ENCODE results near the gene TBC1D22A. TPM values are rescaled to one million over a fixed set of nuclear protein-coding genes. Genes with fewer than 3 reads are reported as not detected.

Gene TBC1D22A
- total RNA-seq, 1 donor from 2014 or later: 24.2 TPM

GRCh38 chr22:47174671-47175112 lies 412.2 kb downstream of the TBC1D22A start:
- TF ChIP-seq EZH2 (IDR thresholded peaks at IDR 0.05; ENCODE audit: insufficient read depth, low read length) (no peak), CTCF (IDR thresholded peaks at IDR 0.05; ENCODE audit: insufficient read depth, low read depth, low read length) (no peak)
- Histone ChIP-seq H3K9me3 (ENCODE audit: insufficient read depth, low read depth, low read length) (no peaks in the 10 kb centered on the region), H4K20me1 (ENCODE audit: insufficient read depth, low read length) (no peaks in the 10 kb centered on the region), H3K4me1 (ENCODE audit: insufficient read depth, low read length) (no peaks in the 10 kb centered on the region), H3K27me3 (ENCODE audit: insufficient read depth, low read length) (no peaks in the 10 kb centered on the region), H3K4me3 (ENCODE audit: insufficient read depth, low read depth, low read length) (no peak overlapping the region), H3K4me2 (ENCODE audit: low read length) (no peak overlapping the region), H3K36me3 (ENCODE audit: insufficient read depth, low read length) (no peaks in the 10 kb centered on the region), H3K79me2 (ENCODE audit: insufficient read depth, low read length) (no peaks in the 10 kb centered on the region), H2AFZ (ENCODE audit: low read depth, low read length) (no peak overlapping the region), H3K9ac (ENCODE audit: low read length) (no peak overlapping the region), H3K27ac (ENCODE audit: low read depth, low read length) (no peak overlapping the region)
- no peak overlapping the region for H3K27ac Mint-ChIP-seq (ENCODE audit: unreplicated experiment)
- DNase-seq (ENCODE audit: low read depth) (no peak), FAIRE-seq (no peak)
- peaks cover 9% of the 10 kb centered on the region for H3K36me3 Mint-ChIP-seq (ENCODE audit: low read depth, unreplicated experiment)
- H3K9me3 Mint-ChIP-seq (ENCODE audit: unreplicated experiment): no peaks in the 10 kb centered on the region
- H3K27me3 Mint-ChIP-seq (ENCODE audit: low read depth, unreplicated experiment): no peaks in the 10 kb centered on the region
- H3K4me1 Mint-ChIP-seq (ENCODE audit: low read depth, unreplicated experiment): no peaks in the 10 kb centered on the region
- no peak overlapping the region for H3K4me3 Mint-ChIP-seq (ENCODE audit: unreplicated experiment)

- Histone ChIP-seq H2AFZ (ENCODE audit: low read depth, low read length) (no peak overlapping the region), H4K20me1 (ENCODE audit: insufficient read depth, low read length) (no peaks in the 10 kb centered on the region), H3K27ac (ENCODE audit: low read depth, low read length) (no peak overlapping the region), H3K9ac (ENCODE audit: low read length) (no peak overlapping the region), H3K4me1 (ENCODE audit: insufficient read depth, low read length) (no peaks in the 10 kb centered on the region), H3K27me3 (ENCODE audit: insufficient read depth, low read length) (no peaks in the 10 kb centered on the region), H3K36me3 (ENCODE audit: insufficient read depth, low read length) (no peaks in the 10 kb centered on the region), H3K4me3 (ENCODE audit: insufficient read depth, low read depth, low read length) (no peak overlapping the region), H3K9me3 (ENCODE audit: insufficient read depth, low read depth, low read length) (no peaks in the 10 kb centered on the region), H3K4me2 (ENCODE audit: low read length) (no peak overlapping the region), H3K79me2 (ENCODE audit: insufficient read depth, low read length) (no peaks in the 10 kb centered on the region)
- Mint-ChIP-seq H3K9me3 (ENCODE audit: unreplicated experiment) (peaks cover 2% of the 10 kb centered on the region), H3K4me1 (ENCODE audit: low read depth, unreplicated experiment) (no peaks in the 10 kb centered on the region), H3K27ac (ENCODE audit: unreplicated experiment) (no peak overlapping the region), H3K4me3 (ENCODE audit: unreplicated experiment) (no peak overlapping the region), H3K27me3 (ENCODE audit: low read depth, unreplicated experiment) (peaks cover 1% of the 10 kb centered on the region), H3K36me3 (ENCODE audit: low read depth, unreplicated experiment) (peaks cover 11% of the 10 kb centered on the region)
- DNase-seq (ENCODE audit: low read depth) (no peak), FAIRE-seq (no peak)
- TF ChIP-seq CTCF (IDR thresholded peaks at IDR 0.05; ENCODE audit: insufficient read depth, low read depth, low read length) (no peak), EZH2 (IDR thresholded peaks at IDR 0.05; ENCODE audit: insufficient read depth, low read length) (no peak)
Observed at GRCh38 chr22:47175151-47176025, 412.9 kb downstream of the TBC1D22A start.

- no peak overlapping the region for H3K27ac Mint-ChIP-seq (ENCODE audit: unreplicated experiment)
- H3K79me2 ChIP-seq (ENCODE audit: insufficient read depth, low read length): no peaks in the 10 kb centered on the region
- peaks cover 11% of the 10 kb centered on the region for H3K36me3 Mint-ChIP-seq (ENCODE audit: low read depth, unreplicated experiment)
- no peaks in the 10 kb centered on the region for H3K9me3 ChIP-seq (ENCODE audit: insufficient read depth, low read depth, low read length)
- H3K4me1 ChIP-seq (ENCODE audit: insufficient read depth, low read length): no peaks in the 10 kb centered on the region
- H3K27ac ChIP-seq (ENCODE audit: low read depth, low read length): no peak overlapping the region
- H3K9me3 Mint-ChIP-seq (ENCODE audit: unreplicated experiment): peaks cover 2% of the 10 kb centered on the region
- H2AFZ ChIP-seq (ENCODE audit: low read depth, low read length): no peak overlapping the region
- H3K4me3 Mint-ChIP-seq (ENCODE audit: unreplicated experiment): no peak overlapping the region
- no peaks in the 10 kb centered on the region for H3K4me1 Mint-ChIP-seq (ENCODE audit: low read depth, unreplicated experiment)
- TF ChIP-seq CTCF (IDR thresholded peaks at IDR 0.05; ENCODE audit: insufficient read depth, low read depth, low read length) (no peak), EZH2 (IDR thresholded peaks at IDR 0.05; ENCODE audit: insufficient read depth, low read length) (no peak)
- no peak overlapping the region for H3K4me2 ChIP-seq (ENCODE audit: low read length)
- H3K27me3 Mint-ChIP-seq (ENCODE audit: low read depth, unreplicated experiment): peaks cover 1% of the 10 kb centered on the region
- no peak overlapping the region for H3K9ac ChIP-seq (ENCODE audit: low read length)
- FAIRE-seq (no peak), DNase-seq (ENCODE audit: low read depth) (no peak)
- H4K20me1 ChIP-seq (ENCODE audit: insufficient read depth, low read length): no peaks in the 10 kb centered on the region
- no peaks in the 10 kb centered on the region for H3K36me3 ChIP-seq (ENCODE audit: insufficient read depth, low read length)
- H3K27me3 ChIP-seq (ENCODE audit: insufficient read depth, low read length): no peaks in the 10 kb centered on the region
- no peak overlapping the region for H3K4me3 ChIP-seq (ENCODE audit: insufficient read depth, low read depth, low read length)
Observed at GRCh38 chr22:47176026-47176389, 413.6 kb downstream of the TBC1D22A start.

Data from astrocyte (in vitro differentiated cells and primary cell).